ENCODE results near the gene SBF2.
A peak's percentile ranks its signal among the peaks of the same experiment; 100 is the strongest.

SBF2 gene

DNA sequence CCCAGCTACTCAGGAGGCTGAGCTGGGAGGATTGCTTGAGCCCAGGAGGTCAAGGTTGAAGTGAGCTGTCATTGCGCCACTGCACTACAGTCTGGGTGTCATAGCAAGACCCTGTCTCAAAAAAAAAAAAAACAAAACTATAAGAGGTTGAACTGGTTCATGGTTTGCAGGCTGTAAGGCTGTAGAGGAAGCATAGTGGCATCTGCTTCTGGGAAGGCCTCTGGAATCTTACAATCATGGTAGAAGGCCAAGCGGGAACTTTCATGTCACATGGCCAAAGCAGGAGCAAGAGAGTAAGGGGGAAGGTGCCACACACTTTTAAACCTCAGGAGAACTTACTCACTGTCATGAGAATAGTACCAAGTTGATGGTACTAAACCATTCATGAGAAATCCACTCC lies 520.5 kb downstream of the SBF2 start:
- no peak for DNase-seq (ENCODE audit: low spot score)

DNA sequence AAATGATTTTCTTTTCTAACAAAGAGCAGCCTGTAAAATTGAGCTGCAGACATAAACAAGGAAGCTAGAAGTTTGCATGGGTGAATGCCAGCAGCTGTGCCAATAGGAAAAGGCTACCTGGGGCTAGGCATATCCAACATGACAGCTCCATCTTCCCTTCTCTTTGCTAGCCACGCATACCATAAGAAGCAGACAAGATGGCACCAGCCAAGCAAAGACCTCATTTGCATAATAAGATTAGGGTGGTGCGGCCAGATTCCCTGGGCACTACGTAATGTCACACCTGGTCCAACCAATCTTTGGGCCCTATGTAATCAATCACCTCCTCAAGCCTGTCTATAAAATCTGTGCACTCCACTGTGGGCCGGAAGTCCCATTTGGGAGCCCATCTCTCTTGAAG lies 521.8 kb downstream of the SBF2 start:
- DNase-seq (ENCODE audit: low spot score), result no peak

- no peak for DNase-seq (ENCODE audit: low spot score)
Observed at GRCh38 chr11:9771071-9771511, 522.9 kb downstream of the SBF2 start.

DNA sequence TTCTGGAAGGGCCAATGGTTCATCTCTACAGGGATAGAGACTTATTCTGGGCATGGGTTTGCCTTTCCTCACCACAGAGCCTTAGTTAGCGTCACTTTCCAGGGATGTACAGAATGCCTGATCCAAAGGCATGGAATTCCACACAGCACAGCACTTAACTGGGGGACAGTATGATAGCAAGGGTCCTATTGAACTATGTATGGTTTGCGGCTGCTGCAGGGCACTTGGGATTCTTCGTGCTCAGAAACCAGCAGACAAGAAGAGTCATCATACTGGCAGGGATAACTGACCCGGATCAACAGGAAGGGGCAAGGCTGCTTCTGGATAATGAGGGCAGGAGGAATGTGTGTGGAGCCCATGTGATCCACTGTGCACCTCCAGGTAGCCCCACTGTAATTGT lies 524.4 kb downstream of the SBF2 start:
- no peak for DNase-seq (ENCODE audit: low spot score)

DNA sequence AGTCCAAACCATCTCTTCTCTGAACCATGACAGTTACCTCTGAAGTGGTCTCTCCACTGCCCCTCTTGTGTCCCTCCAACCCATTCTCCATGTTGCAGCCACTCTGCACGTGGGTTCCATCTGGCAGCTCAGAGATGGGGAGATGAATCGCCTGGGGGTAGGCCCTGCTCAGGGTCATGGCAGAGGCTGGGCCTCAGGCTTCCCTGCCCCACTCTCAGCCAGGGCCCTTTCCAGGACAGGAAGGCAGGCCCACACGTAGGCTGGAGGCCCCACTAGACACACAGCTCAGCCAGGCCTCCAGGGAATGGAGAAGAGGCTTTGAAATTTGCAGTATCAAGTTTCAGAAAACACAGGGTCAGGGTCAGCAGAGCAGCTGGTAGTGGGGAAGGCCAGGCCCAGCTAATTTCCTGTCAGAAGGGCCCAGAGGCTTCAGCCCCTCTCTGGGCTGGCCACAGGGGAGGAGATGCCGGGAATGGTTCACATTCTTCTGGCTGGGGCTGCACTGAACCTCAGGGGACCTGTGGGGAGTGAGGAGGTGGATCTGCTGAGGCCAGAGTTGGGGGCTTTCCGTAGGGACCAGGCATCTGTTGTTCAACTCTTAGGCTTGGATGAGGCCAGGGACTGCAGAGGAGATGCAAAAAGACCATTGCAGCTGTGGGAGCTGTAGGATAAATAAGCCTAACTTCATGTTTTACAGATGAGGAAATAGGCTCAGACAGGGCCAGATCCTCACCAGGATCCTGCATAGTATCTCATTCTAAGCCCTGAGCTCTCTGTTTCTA lies 528.5 kb downstream of the SBF2 start:
- peak; percentile 71 for DNase-seq (ENCODE audit: low spot score)

DNA sequence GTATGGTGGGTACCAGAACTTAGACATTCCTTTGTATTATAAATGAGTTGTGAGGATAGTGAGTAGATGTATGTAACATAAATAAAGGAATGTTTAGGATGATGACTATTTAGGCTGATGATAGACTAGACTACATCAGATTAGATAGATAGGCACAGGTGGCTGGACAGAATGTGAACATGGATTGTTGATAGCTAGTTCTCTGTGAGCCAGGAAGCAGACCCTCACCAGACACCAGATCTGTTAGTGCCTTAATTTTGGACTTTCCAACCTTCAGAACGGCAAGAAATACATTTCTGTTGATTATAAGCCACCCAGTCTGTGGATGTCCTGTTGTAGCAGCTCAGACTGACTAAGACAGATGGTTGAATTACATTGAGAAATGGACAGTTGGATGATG lies 530.7 kb downstream of the SBF2 start:
- no peak for DNase-seq (ENCODE audit: low spot score)

DNA sequence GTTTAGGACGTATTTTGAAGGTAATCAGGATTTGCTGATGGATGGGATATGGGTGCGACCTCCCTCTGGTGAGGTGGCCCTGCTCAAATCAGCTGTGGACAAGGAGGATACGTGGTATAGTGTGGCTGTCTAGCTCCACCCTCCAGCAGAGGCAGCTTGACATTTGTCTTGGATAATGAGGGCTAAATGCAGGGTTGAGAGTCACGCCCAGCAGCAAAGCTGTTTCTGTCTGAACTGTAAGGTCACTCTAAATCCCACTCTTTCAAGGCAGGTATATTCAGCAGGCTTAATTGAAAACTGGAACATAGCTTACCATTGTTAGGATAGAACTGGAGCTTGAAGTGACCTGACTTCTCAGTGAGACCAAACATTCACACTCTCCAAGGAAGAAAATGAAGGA lies 531.5 kb downstream of the SBF2 start:
- no peak for DNase-seq (ENCODE audit: low spot score)

DNA sequence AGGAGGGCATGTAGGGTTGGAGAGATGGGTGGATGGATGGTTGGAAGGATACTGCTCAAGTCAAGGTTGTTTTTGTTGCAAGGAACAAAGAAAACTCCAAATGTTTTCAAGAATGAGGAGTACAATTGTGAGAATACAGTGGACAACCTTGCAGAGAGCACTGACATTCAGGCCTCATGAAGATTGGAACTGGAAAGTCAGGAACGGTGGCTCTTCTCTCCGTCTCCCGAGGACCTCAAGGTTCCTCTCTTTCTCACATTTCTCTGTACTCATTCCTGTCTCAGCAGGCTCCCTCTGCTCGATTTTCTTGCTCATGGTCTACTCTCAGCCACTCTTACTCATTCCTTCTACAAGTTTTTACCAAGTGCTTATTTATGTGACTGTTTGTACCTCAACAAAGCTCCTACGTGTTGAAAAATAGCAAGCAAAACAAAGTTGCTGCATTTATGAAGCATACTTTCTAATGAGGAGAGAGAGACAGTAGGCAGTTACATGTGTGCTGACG lies 532.5 kb downstream of the SBF2 start:
- DNase-seq (ENCODE audit: low spot score), result no peak

DNA sequence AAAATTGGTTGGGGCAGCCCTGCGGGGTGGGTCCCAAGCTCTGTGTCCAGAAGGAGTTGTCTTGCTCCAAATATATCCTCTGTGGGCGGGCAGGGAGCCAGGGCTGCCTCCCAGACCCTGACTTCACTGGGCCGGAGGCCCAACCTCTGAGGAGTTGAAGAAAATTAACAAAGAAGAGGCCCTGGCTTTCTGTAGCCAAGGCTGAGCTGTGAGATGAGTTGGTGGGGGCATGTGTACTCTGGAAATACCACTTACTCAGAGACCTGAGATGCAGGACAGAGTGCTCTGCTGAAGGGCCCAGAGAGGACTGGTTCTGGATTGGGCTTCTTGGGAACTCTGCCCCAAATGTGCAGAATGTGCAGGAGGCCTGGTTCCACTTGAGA lies 533.8 kb downstream of the SBF2 start:
- DNase-seq (ENCODE audit: low spot score), result no peak

GRCh38 chr11:9759519-9760192 lies 534.4 kb downstream of the SBF2 start:
- DNase-seq (ENCODE audit: low spot score), result peak; percentile 39

DNA sequence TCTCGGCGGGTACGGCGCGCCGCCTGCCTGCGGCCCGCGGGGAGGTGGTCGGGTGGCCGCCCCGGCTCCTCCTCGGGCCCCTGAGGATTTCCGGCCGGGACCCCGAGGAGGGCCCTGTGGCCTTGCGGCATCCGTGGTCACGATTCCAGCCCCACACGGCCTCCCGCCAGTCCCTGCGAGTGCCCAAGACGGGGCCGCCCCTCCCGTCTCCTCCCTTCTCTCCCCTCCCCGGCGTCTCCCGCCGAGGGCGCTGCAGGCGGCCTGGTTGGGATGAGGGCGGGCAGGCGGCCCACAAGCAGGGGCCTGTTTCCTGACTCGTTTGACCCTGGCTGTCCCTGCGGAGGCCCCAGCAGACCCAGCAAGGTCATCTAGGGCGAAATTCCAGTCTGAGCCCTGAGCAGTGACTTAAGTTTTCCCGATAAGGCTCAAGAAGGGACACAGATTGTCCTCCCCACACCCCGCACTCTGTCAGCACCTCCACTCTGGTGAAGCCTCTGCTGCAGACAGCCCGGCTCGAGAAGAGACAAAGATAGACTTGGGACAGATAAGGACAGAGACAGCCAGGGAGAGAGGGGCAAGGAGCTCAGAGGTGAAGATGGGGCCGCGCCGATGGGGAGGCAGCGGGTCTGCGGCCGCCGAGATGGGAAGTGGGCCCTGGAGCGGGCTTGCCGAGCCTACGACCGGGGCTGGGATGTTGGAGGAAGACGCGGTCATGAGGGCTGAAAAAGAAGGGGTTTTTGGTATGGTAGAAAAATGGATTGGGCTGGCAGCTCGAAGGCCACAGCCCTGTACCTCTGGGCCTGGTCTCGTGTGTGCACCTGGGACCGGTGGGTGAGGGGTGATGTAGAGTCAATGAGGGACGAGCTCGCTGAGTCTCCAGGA lies 535.1 kb downstream of the SBF2 start:
- peak; percentile 75 for DNase-seq (ENCODE audit: low spot score)

- DNase-seq (ENCODE audit: low spot score), result peak; percentile 99
Observed at GRCh38 chr11:9757809-9758636, 536.0 kb downstream of the SBF2 start.

DNA sequence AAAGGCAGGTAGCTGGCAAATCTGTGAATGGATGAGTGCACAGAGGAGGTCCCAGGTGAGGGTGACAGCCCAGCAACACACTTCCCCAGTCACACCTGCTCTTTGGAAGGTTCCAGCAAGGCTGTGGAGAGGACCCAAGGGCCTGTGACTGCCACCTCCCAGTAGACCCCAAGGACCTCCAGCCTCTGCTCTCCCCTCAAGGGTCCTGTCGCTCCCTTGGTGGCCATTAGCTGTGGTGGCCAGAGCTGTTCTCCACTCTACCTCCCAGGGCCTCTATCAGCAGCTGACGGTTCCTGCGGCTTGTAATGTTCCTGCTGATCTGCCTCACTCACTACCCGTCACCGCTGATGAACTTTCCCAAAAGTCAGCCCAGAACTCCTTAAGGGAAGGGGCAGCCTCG lies 537.1 kb downstream of the SBF2 start:
- DNase-seq (ENCODE audit: low spot score), result no peak

DNA sequence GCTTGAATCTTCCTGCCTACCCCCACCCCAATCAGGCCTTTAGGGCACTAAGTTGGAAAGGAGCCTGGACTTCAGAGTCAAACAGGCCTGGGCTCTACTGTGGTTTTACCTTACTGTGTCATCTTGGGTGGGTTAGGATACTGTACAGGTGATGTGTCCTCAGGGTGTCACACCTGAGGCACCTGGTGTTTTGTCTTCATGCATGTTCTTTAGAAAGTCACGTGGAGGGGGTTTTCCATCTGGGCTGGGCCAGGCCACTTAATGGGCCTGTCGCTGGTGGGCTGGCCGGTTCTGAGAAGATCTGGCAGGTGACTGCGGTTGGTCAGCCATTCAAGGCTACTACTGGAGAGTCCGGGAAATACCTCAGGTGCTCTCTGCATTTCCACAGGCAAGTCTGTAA lies 537.6 kb downstream of the SBF2 start:
- DNase-seq (ENCODE audit: low spot score), result no peak

GRCh38 chr11:9755561-9756185 lies 538.3 kb downstream of the SBF2 start:
- no peak for DNase-seq (ENCODE audit: low spot score)

GRCh38 chr11:9754010-9754471 lies 540.0 kb downstream of the SBF2 start:
- DNase-seq (ENCODE audit: low spot score), result no peak

GRCh38 chr11:9753021-9753420 lies 541.0 kb downstream of the SBF2 start:
- DNase-seq (ENCODE audit: low spot score), result no peak

DNA sequence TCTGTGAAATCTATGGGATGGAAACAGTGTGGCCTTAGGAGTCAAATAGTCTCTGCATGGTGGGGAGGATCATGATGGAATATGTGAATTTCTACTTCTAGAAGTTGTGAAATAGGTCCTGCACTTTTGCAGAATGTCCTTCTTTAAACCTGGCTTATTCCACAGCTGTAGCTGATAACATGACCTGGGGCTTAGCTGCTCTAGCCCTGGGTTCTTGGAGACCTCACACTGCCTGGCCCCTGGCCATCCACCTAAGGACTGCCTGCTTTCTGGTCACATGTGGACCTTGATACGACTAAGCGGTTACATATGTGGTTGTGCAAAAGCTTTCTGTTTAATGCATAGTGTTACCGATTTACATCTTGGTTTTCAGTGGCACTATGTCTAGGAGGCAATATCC lies 541.9 kb downstream of the SBF2 start:
- DNase-seq (ENCODE audit: low spot score), result no peak

DNA sequence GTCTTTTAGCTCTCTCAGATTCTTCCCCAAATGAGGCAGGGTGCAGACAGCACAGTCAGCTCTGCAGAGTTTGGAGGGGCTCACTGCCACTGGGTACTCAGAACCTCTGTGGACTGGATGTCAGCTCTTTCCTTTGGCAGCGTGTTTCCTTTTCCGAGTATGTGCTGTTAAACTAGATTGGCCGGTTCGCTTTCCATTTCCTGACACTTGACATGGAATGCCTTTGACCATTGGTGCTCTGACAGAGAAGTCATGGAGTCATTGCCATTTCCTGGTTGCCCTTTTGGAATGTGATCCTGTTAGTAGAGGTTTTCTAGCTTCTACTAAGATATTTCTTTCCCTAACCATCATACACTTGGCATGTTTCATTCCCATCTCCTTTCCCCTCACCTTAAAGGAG lies 543.5 kb downstream of the SBF2 start:
- DNase-seq (ENCODE audit: low spot score), result no peak

- peak; percentile 79 for DNase-seq (ENCODE audit: low spot score)
Observed at GRCh38 chr11:9748361-9748970, 545.6 kb downstream of the SBF2 start.

GRCh38 chr11:9747828-9748227 lies 546.2 kb downstream of the SBF2 start:
- DNase-seq (ENCODE audit: low spot score), result no peak

Measured in iPS-NIHi11 (cell line).